Measurements from ENCODE around the gene MEP1B. TPM values are rescaled to one million over a fixed set of nuclear protein-coding genes. Genes with fewer than 3 reads are reported as not detected.
A peak's percentile ranks its signal among the peaks of the same experiment; 100 is the strongest.
"Not testable (repeated sequence)": the region's sequence is repeated elsewhere in the genome, so short reads cannot be mapped to it uniquely, and the experiment has no call there.

MEP1B gene
- total and polyA plus RNA-seq, 12 donors = 0.17 TPM; not detected in 11

DNA sequence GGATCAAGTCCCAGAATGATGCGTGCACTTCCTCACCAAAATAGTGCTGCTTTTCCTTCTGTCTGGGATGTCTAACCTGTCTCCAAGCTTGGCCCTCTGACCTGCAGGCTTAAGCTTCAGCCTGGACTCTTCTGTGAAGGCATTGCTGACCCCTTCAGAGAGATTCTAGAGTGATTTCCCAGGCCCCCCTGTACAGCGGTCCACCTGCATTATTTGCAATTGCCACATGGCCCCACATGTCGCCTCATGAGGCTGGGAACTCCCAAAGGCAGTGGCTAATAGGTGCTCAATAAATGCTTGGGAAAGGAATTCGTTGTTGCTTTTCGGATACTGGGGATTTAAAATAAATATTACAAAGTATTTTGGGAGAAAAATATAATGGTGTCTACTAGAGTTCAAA lies 32.3 kb upstream of the MEP1B start:
- peaks cover 0 to 12% (median 0%) of the 10 kb centered on the region in 9 donors for H3K4me1 ChIP-seq
- no peaks in the 10 kb centered on the region for H3K36me3 ChIP-seq
- intact Hi-C loops (cut with DNase I) = loop anchor here (1.0 to 10.0 kb wide), 8 partner anchors 107 to 395 kb away; partner anchors contain the start of gene GAREM1 (in 6 of the 10)
- no peak overlapping the region for H3K4me3 ChIP-seq
- TF ChIP-seq, protein P1, sequence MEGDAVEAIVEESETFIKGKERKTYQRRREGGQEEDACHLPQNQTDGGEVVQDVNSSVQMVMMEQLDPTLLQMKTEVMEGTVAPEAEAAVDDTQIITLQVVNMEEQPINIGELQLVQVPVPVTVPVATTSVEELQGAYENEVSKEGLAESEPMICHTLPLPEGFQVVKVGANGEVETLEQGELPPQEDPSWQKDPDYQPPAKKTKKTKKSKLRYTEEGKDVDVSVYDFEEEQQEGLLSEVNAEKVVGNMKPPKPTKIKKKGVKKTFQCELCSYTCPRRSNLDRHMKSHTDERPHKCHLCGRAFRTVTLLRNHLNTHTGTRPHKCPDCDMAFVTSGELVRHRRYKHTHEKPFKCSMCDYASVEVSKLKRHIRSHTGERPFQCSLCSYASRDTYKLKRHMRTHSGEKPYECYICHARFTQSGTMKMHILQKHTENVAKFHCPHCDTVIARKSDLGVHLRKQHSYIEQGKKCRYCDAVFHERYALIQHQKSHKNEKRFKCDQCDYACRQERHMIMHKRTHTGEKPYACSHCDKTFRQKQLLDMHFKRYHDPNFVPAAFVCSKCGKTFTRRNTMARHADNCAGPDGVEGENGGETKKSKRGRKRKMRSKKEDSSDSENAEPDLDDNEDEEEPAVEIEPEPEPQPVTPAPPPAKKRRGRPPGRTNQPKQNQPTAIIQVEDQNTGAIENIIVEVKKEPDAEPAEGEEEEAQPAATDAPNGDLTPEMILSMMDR (IDR thresholded peaks at IDR 0.05) = no peak
- ATAC-seq (peak in 1 of 8 donors; percentile 16), DNase-seq (no peak)
- no peaks in the 10 kb centered on the region for H3K9me3 ChIP-seq
- WGBS, 2 donors = 76 to 78% methylated on average over 5 of the region's 5 CpGs
- peaks cover 0 to 9% (median 0%) of the 10 kb centered on the region in 7 donors for H3K27me3 ChIP-seq
- H3K27ac ChIP-seq = no peak overlapping the region

DNA sequence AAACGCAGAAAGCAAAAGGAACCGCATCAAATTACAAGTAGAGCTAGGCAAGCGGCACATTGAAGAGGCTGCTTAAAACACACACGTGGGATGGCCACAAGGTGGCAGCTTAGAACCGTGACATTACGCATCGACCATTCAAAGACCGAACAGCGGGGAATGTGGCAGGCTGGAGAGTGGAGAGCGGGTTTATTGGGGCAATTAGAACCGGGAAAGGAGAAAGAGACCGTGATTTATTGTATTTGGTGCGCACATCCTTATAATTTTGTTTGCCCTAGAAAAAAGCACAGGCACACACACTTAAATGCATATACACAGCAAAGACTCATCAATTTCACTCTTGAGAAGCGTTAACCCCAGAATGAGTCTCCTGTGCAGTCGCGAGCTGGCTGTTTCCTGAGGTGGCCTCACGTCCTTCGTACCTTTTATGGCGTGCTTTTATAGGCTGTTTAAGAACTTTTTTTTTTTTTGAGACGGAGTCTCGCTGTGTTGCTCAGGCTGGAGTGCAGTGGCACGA lies 31.7 kb upstream of the MEP1B start:
- H3K4me1 ChIP-seq = peaks cover 0 to 12% (median 0%) of the 10 kb centered on the region in 9 donors
- peak overlapping the region in 7 of 10 donors; percentile 13 to 35 (median 25) for H3K4me3 ChIP-seq
- H3K27ac ChIP-seq = no peak overlapping the region
- no peaks in the 10 kb centered on the region for H3K36me3 ChIP-seq
- DNase-seq (peak; percentile 63 to 77), ATAC-seq (peak; percentile 90 to 98 (median 95))
- 13 to 20% methylated on average over 22 of the region's 22 CpGs for WGBS, 2 donors
- TF ChIP-seq, protein P1 (IDR thresholded peaks at IDR 0.05) = peak; percentile 68 to 90 (median 82)
- peaks cover 0 to 9% (median 0%) of the 10 kb centered on the region in 7 donors for H3K27me3 ChIP-seq
- intact Hi-C loops (cut with DNase I) = loop anchor here (1.0 to 10.0 kb wide), 12 partner anchors 107 to 395 kb away; partner anchors contain the start of gene GAREM1 (in 6 of the 10)
- H3K9me3 ChIP-seq = no peaks in the 10 kb centered on the region

DNA sequence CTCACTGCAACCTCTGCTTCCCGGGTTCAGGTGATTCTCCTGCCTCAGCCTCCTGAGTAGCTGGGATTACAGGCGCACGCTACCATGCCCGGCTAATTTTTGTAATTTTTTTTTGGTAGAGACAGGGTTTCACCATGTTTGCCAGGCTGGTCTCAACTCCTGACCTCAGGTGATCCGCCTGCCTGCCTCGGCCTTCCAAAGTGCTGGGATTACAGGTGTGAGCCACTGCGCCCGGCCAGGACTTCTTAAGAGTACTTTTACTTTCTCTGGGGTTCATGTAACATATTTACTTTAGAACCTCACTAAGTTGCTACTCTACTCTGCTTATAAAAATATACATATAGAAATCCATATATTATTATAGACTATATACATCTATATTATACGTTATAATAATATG lies 31.2 kb upstream of the MEP1B start:
- not testable (repeated sequence) for H3K27ac ChIP-seq, ATAC-seq, H3K36me3 ChIP-seq, H3K27me3 ChIP-seq, H3K9me3 ChIP-seq, DNase-seq
- Histone ChIP-seq H3K4me3 (peak overlapping the region in 5 of 10 donors; percentile 16 to 35 (median 25)), H3K4me1 (peaks cover 0 to 12% (median 0%) of the 10 kb centered on the region in 9 donors)
- 84 to 93% methylated on average over 9 of the region's 9 CpGs for WGBS, 2 donors
- intact Hi-C loops (cut with DNase I) = loop anchor here (1.0 to 10.0 kb wide), 12 partner anchors 106 to 394 kb away; partner anchors contain the start of gene GAREM1 (in 6 of the 10)

DNA sequence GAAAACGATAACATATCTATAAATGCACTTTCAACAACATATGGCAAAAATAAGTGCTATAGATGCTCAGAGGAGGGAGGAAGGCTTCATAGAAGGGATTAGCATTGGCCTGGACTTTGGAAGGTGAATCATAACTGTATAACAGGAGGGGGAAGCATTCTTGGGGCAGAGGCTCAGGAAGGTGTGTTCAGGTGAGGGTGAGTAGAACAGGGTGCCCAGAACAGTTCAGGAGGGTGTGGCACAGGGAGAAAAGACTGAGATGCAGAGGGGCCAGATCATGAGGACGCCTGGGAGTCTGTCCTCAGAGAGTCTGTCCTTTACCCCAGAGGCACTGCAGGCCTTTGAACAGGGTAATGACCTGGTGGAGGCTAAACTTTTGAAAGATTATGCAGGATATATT lies 29.3 kb upstream of the MEP1B start:
- WGBS, 2 donors = 90 to 91% methylated on average over 2 of the region's 2 CpGs

More for the DNA sequence above, 29.3 kb upstream of the MEP1B start:
- Histone ChIP-seq H3K27ac (no peak overlapping the region), H3K4me3 (no peak overlapping the region), H3K36me3 (no peaks in the 10 kb centered on the region), H3K4me1 (peaks cover 0 to 12% (median 0%) of the 10 kb centered on the region in 9 donors), H3K9me3 (no peaks in the 10 kb centered on the region), H3K27me3 (peaks cover 0 to 9% (median 0%) of the 10 kb centered on the region in 7 donors)
- no peak for ATAC-seq
- intact Hi-C loops (cut with DNase I) = loop anchor here in 3 of 10 donors (2.0 to 10.0 kb wide), 3 partner anchors 104 to 390 kb away; partner anchors contain the start of gene GAREM1 (in 1 of the 3)
- DNase-seq = no peak
- TF ChIP-seq, protein P1 (IDR thresholded peaks at IDR 0.05) = no peak
